HEK293 (cell line): Measurements from ENCODE around the gene GPR132.

ENCODE experiments used
- CTCF ChIA-PET: fragments of 350-600 bp; formaldehyde crosslinking; extraction: SDS; loops from one replicate; lab custom pipeline; 2021; ENCODE audit warnings: antibody characterized with exemption; lab: Yijun Ruan, JAX
- POLR2A ChIA-PET: fragments of 300-600 bp; formaldehyde crosslinking; extraction: SDS; loops from one replicate; lab custom pipeline; 2020; ENCODE audit warnings: antibody characterized with exemption, inconsistent platforms; lab: Yijun Ruan, JAX
- H3K27ac ChIP-seq: fragments of 200-500 bp; sonication (Bioruptor generic); 2 replicates; pipeline ENCODE4 v1.5.1; 2014; ENCODE audit warnings: low read depth, low read length, control low read depth, inconsistent platforms; ENCODE audit errors: extremely low read depth
- H3K36me3 ChIP-seq, 2 experiments: fragments of 200-500 bp in 1 of 2; sonication (Bioruptor generic) in 1 of 2; 1 replicate in 1 of 2; 2 replicates in 1 of 2; pipeline ENCODE4 v1.5.1; 2014 to 2017; ENCODE audit warnings: inconsistent platforms in 2 of 2, low read length in 2 of 2; ENCODE audit not compliant: control insufficient read depth in 2 of 2, insufficient read depth in 1 of 2
- H3K4me1 ChIP-seq: fragments of 200-500 bp; sonication (Bioruptor generic); 2 replicates; pipeline ENCODE4 v1.5.1; 2014; ENCODE audit warnings: mild to moderate bottlenecking, low read length, inconsistent platforms; ENCODE audit not compliant: control insufficient read depth, insufficient read depth
- H3K4me3 ChIP-seq: 2 replicates; pipeline ENCODE4 v1.5.1; 2011; ENCODE audit warnings: low read depth, mild to moderate bottlenecking, control low read depth, low read length, moderate library complexity
- H3K9me3 ChIP-seq: fragments of 200-500 bp; sonication (Bioruptor generic); 2 replicates; pipeline ENCODE4 v1.5.1; 2014; ENCODE audit warnings: low read depth, low read length, inconsistent platforms; ENCODE audit not compliant: control insufficient read depth, insufficient read depth
- KLF10 ChIP-seq: fragments of 450-650 bp; IDR thresholded peaks from 2 replicates; pipeline ENCODE4 v1.5.1; 2018; ENCODE audit warnings: missing biosample characterization, mild to moderate bottlenecking, missing genetic modification characterization
- KLF16 ChIP-seq: fragments of 450-650 bp; formaldehyde crosslinking; IDR thresholded peaks from 2 replicates; pipeline ENCODE4 v1.5.1; 2017; ENCODE audit warnings: missing biosample characterization, missing genetic modification characterization
- KLF8 ChIP-seq: fragments of 450-650 bp; formaldehyde crosslinking; IDR thresholded peaks from 2 replicates; pipeline ENCODE4 v1.5.1; 2016; ENCODE audit warnings: missing biosample characterization, missing genetic modification characterization
- MZF1 ChIP-seq: fragments of 450-650 bp; formaldehyde crosslinking; IDR thresholded peaks from 2 replicates; pipeline ENCODE4 v1.5.1; 2017; ENCODE audit warnings: missing biosample characterization, missing genetic modification characterization, borderline replicate concordance
- OVOL3 ChIP-seq: fragments of 450-650 bp; formaldehyde crosslinking; IDR thresholded peaks from 2 replicates; pipeline ENCODE4 v1.5.1; 2016; ENCODE audit warnings: missing biosample characterization, missing genetic modification characterization
- SCRT2 ChIP-seq: fragments of 450-650 bp; formaldehyde crosslinking; IDR thresholded peaks from 2 replicates; pipeline ENCODE4 v1.5.1; 2016; ENCODE audit warnings: missing biosample characterization, missing genetic modification characterization
- WT1 ChIP-seq: fragments of 450-650 bp; formaldehyde crosslinking; IDR thresholded peaks from 2 replicates; pipeline ENCODE4 v1.5.1; 2016; ENCODE audit warnings: missing biosample characterization, missing genetic modification characterization
- ZBTB17 ChIP-seq: fragments of 450-650 bp; formaldehyde crosslinking; IDR thresholded peaks from 2 replicates; pipeline ENCODE4 v1.5.1; 2016; ENCODE audit warnings: missing biosample characterization, missing genetic modification characterization
- ZFP3 ChIP-seq: fragments of 450-650 bp; formaldehyde crosslinking; IDR thresholded peaks from 2 replicates; pipeline ENCODE4 v1.5.1; 2016; ENCODE audit warnings: low read depth, missing biosample characterization, missing genetic modification characterization
- ZFP41 ChIP-seq: fragments of 450-650 bp; formaldehyde crosslinking; IDR thresholded peaks from 2 replicates; pipeline ENCODE4 v1.5.1; 2016; ENCODE audit warnings: missing biosample characterization, missing genetic modification characterization, borderline replicate concordance
- ZFP69B ChIP-seq: fragments of 450-650 bp; formaldehyde crosslinking; IDR thresholded peaks from 2 replicates; pipeline ENCODE4 v1.5.1; 2016; ENCODE audit warnings: missing biosample characterization, missing genetic modification characterization
- ZNF121 ChIP-seq: fragments of 450-650 bp; formaldehyde crosslinking; IDR thresholded peaks from 2 replicates; pipeline ENCODE4 v1.5.1; 2016; ENCODE audit warnings: missing biosample characterization, missing genetic modification characterization
- ZNF2 ChIP-seq: fragments of 450-650 bp; formaldehyde crosslinking; IDR thresholded peaks from 2 replicates; pipeline ENCODE4 v1.5.1; 2016; ENCODE audit warnings: missing biosample characterization, missing genetic modification characterization
- ZNF266 ChIP-seq: fragments of 450-650 bp; formaldehyde crosslinking; IDR thresholded peaks from 2 replicates; pipeline ENCODE4 v1.5.1; 2016; ENCODE audit warnings: missing biosample characterization, missing genetic modification characterization, low read depth
- ZNF350 ChIP-seq: fragments of 450-650 bp; formaldehyde crosslinking; IDR thresholded peaks from 2 replicates; pipeline ENCODE4 v1.5.0; 2017; ENCODE audit warnings: missing biosample characterization, mild to moderate bottlenecking, missing genetic modification characterization
- ZNF426 ChIP-seq: fragments of 450-650 bp; formaldehyde crosslinking; IDR thresholded peaks from 2 replicates; pipeline ENCODE4 v1.5.1; 2017; ENCODE audit warnings: missing biosample characterization, missing genetic modification characterization, mild to moderate bottlenecking, inconsistent platforms, moderate library complexity
- ZNF600 ChIP-seq: fragments of 450-650 bp; formaldehyde crosslinking; IDR thresholded peaks from 2 replicates; pipeline ENCODE4 v1.5.1; 2016; ENCODE audit warnings: missing biosample characterization, missing genetic modification characterization
- ZNF629 ChIP-seq: fragments of 450-650 bp; formaldehyde crosslinking; IDR thresholded peaks from 2 replicates; pipeline ENCODE4 v1.5.1; 2017; ENCODE audit warnings: missing biosample characterization, missing genetic modification characterization
- ZNF654 ChIP-seq: fragments of 450-650 bp; formaldehyde crosslinking; IDR thresholded peaks from 2 replicates; pipeline ENCODE4 v1.5.1; 2016; ENCODE audit warnings: low read depth, missing biosample characterization, missing genetic modification characterization
- ZNF776 ChIP-seq: fragments of 450-650 bp; formaldehyde crosslinking; IDR thresholded peaks from 2 replicates; pipeline ENCODE4 v1.5.0; 2017; ENCODE audit warnings: missing biosample characterization, missing genetic modification characterization, borderline replicate concordance
- ZNF843 ChIP-seq: fragments of 450-650 bp; formaldehyde crosslinking; IDR thresholded peaks from 2 replicates; pipeline ENCODE4 v1.5.1; 2016; ENCODE audit warnings: missing biosample characterization, missing genetic modification characterization
- ZSCAN23 ChIP-seq: fragments of 450-650 bp; formaldehyde crosslinking; IDR thresholded peaks from 2 replicates; pipeline ENCODE4 v1.5.1; 2016; ENCODE audit warnings: missing biosample characterization, missing genetic modification characterization
- TF ChIP-seq, protein P1 (sequence below): fragments of 450-650 bp; formaldehyde crosslinking; IDR thresholded peaks from 2 replicates; pipeline ENCODE4 v1.5.1; 2016; ENCODE audit warnings: missing biosample characterization, missing genetic modification characterization
- TF ChIP-seq, protein P2 (sequence below): sonication (generic); formaldehyde crosslinking; IDR thresholded peaks from 2 replicates; pipeline ENCODE4 v1.8.1; 2022; ENCODE audit warnings: mild to moderate bottlenecking, moderate library complexity, missing genetic modification reagents
- TF ChIP-seq, protein P3 (sequence below): fragments of 450-650 bp; formaldehyde crosslinking; IDR thresholded peaks from 2 replicates; pipeline ENCODE4 v1.5.1; 2016; ENCODE audit warnings: missing biosample characterization, missing genetic modification characterization, borderline replicate concordance

GPR132 gene

GRCh38 chr14:105107781-105108515 lies 42.7 kb upstream of the GPR132 start (continued):
- TF ChIP-seq, protein P1, sequence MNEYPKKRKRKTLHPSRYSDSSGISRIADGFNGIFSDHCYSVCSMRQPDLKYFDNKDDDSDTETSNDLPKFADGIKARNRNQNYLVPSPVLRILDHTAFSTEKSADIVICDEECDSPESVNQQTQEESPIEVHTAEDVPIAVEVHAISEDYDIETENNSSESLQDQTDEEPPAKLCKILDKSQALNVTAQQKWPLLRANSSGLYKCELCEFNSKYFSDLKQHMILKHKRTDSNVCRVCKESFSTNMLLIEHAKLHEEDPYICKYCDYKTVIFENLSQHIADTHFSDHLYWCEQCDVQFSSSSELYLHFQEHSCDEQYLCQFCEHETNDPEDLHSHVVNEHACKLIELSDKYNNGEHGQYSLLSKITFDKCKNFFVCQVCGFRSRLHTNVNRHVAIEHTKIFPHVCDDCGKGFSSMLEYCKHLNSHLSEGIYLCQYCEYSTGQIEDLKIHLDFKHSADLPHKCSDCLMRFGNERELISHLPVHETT (tag by site-specific recombination) = no peak
- TF ChIP-seq ZNF350 (tag by site-specific recombination) (no peak), WT1 (tag by site-specific recombination) (no peak), ZNF426 (tag by site-specific recombination) (no peak), ZNF2 (tag by site-specific recombination) (no peak), ZNF629 (tag by site-specific recombination) (no peak), ZNF121 (no peak), ZNF600 (tag by site-specific recombination) (no peak), MZF1 (tag by site-specific recombination) (no peak), KLF10 (tag by site-specific recombination) (no peak)

- CTCF ChIA-PET = interaction anchor here (0.7 to 1.2 kb wide), 4 partner anchors 9 to 19 kb away, joined by 3 to 5 read pairs (median 4); no protein-coding TSS in a partner anchor
- no peak overlapping the region for H3K4me3 ChIP-seq
- no peaks in the 10 kb centered on the region for H3K36me3 ChIP-seq
- TF ChIP-seq OVOL3 (tag by site-specific recombination) (no peak), ZNF121 (0 out of 2 replicates have a peak, but pooled peaks have one; percentile 23)
- TF ChIP-seq, all 188 proteins: peak for 1
- H3K9me3 ChIP-seq = no peaks in the 10 kb centered on the region
- H3K4me1 ChIP-seq = peaks cover 4% of the 10 kb centered on the region; the same call in 1 of the 2 replicates
- H3K27ac ChIP-seq = no peak overlapping the region
- POLR2A ChIA-PET = interaction anchor here (0.7 kb wide), 1 partner anchor 210 kb away, joined by 3 read pairs; no protein-coding TSS in a partner anchor
Observed at GRCh38 chr14:105107351-105107750, 42.1 kb upstream of the GPR132 start.

- ChIA-PET CTCF (interaction anchor here (0.6 to 1.2 kb wide), 2 partner anchors 9 to 11 kb away, joined by 3 to 5 read pairs; no protein-coding TSS in a partner anchor), POLR2A (interaction anchor here (0.5 kb wide), 1 partner anchor 352 kb away, joined by 9 read pairs; the partner anchor contains the start of gene SIVA1)
- no peaks in the 10 kb centered on the region for H3K9me3 ChIP-seq
- H3K36me3 ChIP-seq = no peaks in the 10 kb centered on the region
- peak; percentile 24; the same call in 1 of the 2 replicates for TF ChIP-seq ZBTB17
- no peak for TF ChIP-seq ZNF843 (tag by site-specific recombination)
- H3K4me3 ChIP-seq = no peak overlapping the region
- no peak overlapping the region for H3K27ac ChIP-seq
- H3K4me1 ChIP-seq = peaks cover 4% of the 10 kb centered on the region; the same call in 1 of the 2 replicates
Observed at GRCh38 chr14:105105158-105105557, 39.9 kb upstream of the GPR132 start.

GRCh38 chr14:105102893-105103292 lies 37.7 kb upstream of the GPR132 start:
- Histone ChIP-seq H3K9me3 (no peaks in the 10 kb centered on the region), H3K4me1 (peaks cover 4% of the 10 kb centered on the region; the same call in 1 of the 2 replicates), H3K27ac (no peak overlapping the region), H3K4me3 (no peak overlapping the region), H3K36me3 (no peaks in the 10 kb centered on the region)
- ChIA-PET CTCF (interaction anchor here (1.5 kb wide), 1 partner anchor 13 kb away, joined by 7 read pairs; no protein-coding TSS in a partner anchor), POLR2A (no interaction called here)
- TF ChIP-seq ZNF654 (tag by site-specific recombination) (no peak), ZFP41 (tag by site-specific recombination) (no peak), SCRT2 (no peak), ZSCAN23 (no peak), KLF16 (tag by site-specific recombination) (no peak), KLF8 (no peak), ZNF776 (tag by site-specific recombination) (no peak), ZFP69B (tag by site-specific recombination) (no peak), ZNF266 (no peak), ZFP3 (tag by site-specific recombination) (no peak)
- TF ChIP-seq, protein P2, sequence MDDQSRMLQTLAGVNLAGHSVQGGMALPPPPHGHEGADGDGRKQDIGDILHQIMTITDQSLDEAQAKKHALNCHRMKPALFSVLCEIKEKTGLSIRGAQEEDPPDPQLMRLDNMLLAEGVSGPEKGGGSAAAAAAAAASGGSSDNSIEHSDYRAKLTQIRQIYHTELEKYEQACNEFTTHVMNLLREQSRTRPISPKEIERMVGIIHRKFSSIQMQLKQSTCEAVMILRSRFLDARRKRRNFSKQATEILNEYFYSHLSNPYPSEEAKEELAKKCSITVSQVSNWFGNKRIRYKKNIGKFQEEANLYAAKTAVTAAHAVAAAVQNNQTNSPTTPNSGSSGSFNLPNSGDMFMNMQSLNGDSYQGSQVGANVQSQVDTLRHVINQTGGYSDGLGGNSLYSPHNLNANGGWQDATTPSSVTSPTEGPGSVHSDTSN (CRISPR knock-in tag) = no peak
- TF ChIP-seq, protein P3, sequence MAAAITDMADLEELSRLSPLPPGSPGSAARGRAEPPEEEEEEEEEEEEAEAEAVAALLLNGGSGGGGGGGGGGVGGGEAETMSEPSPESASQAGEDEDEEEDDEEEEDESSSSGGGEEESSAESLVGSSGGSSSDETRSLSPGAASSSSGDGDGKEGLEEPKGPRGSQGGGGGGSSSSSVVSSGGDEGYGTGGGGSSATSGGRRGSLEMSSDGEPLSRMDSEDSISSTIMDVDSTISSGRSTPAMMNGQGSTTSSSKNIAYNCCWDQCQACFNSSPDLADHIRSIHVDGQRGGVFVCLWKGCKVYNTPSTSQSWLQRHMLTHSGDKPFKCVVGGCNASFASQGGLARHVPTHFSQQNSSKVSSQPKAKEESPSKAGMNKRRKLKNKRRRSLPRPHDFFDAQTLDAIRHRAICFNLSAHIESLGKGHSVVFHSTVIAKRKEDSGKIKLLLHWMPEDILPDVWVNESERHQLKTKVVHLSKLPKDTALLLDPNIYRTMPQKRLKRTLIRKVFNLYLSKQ = no peak
